22Rv1 (cell line): ENCODE measurements around the gene GMPPA.

ENCODE experiments used
- H3K27ac ChIP-seq: fragments of 450-650 bp; 2 replicates; pipeline ENCODE4 v1.5.1; 2017
- ZFX ChIP-seq: fragments of 450-650 bp; IDR thresholded peaks from 2 replicates; pipeline ENCODE4 v1.6.1; 2017; ENCODE audit warnings: antibody characterized with exemption, borderline replicate concordance
- TF ChIP-seq, protein P1 (sequence below): fragments of 450-650 bp; IDR thresholded peaks from 2 replicates; pipeline ENCODE4 v1.5.1; 2017; ENCODE audit warnings: mild to moderate bottlenecking

GMPPA gene

DNA sequence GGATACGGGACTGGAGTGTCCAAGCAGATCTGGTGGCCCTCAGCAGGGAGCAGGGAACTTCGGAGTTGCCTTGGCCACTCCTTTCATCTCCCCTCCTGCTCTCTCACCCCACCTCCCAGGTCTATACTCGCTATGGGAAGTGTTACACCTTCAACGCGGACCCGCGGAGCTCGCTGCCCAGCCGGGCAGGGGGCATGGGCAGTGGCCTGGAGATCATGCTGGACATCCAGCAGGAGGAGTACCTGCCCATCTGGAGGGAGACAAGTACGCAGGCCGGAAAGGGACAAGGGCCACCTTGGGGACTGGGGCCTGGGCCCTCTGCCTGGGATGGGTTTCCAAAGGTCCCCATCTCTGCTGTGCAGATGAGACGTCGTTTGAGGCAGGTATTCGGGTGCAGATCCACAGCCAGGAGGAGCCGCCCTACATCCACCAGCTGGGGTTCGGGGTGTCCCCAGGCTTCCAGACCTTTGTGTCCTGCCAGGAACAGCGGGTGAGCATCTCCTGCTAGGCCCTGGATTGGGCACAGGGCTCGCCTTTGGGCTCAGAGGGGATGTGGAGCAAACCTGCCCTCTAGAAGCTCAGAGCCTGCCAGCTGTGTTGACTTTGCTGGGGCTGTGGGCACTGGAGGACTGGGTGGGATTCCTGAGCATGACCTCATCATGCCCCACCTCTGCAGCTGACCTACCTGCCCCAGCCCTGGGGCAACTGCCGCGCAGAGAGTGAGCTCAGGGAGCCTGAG lies 33.1 kb downstream of the GMPPA start:
- no peak overlapping the region for H3K27ac ChIP-seq
- no peak for TF ChIP-seq ZFX
- TF ChIP-seq, protein P1, sequence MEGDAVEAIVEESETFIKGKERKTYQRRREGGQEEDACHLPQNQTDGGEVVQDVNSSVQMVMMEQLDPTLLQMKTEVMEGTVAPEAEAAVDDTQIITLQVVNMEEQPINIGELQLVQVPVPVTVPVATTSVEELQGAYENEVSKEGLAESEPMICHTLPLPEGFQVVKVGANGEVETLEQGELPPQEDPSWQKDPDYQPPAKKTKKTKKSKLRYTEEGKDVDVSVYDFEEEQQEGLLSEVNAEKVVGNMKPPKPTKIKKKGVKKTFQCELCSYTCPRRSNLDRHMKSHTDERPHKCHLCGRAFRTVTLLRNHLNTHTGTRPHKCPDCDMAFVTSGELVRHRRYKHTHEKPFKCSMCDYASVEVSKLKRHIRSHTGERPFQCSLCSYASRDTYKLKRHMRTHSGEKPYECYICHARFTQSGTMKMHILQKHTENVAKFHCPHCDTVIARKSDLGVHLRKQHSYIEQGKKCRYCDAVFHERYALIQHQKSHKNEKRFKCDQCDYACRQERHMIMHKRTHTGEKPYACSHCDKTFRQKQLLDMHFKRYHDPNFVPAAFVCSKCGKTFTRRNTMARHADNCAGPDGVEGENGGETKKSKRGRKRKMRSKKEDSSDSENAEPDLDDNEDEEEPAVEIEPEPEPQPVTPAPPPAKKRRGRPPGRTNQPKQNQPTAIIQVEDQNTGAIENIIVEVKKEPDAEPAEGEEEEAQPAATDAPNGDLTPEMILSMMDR = no peak

DNA sequence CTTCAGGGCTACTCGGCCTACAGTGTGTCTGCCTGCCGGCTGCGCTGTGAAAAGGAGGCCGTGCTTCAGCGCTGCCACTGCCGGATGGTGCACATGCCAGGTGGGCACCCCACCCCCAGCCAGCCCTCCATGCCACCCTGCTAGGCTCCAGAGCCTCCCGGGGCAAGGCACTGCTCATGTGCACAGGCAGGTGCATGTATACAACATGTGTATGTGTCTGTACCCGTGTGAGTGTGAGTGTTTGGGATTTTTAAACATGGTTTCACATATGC lies 33.6 kb downstream of the GMPPA start:
- no peak for TF ChIP-seq ZFX
- TF ChIP-seq, protein P1 = no peak
- H3K27ac ChIP-seq = no peak overlapping the region

DNA sequence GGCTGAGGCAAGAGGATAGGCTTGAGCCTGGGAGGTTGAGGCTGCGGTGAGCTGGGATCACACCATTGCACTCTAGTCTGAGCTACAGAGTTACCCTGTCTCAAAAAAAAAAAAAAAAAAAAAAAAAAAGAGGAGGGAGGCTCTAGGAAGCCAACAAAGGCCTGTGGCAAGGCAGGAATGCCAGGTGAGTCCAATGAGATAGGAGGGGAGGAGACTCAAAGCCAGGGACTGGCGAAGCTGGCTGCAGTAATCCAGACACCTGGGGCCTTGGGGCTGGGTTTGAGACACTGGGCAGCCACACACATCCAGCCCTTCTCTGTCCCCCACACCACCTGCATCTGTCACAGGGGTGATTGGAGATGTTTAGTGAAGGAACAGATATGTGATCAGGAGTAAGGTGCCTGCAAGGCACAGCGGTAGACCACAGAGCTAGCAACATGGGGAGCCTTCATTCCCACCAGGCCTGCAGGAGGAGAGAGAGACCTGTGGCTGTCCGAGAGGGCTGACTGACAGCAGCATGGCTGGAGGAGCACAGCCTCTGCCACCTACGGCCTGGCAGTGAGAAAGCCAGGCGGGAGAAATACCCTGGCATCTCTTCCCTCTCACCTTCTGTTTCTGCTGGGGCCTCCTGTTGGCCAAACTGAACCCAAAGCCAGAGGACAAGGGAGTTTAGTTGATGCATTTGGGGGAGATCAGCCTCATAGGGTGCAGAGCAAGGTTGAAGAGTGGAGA lies 35.4 kb downstream of the GMPPA start:
- TF ChIP-seq, protein P1 = no peak
- no peak for TF ChIP-seq ZFX
- H3K27ac ChIP-seq = no peak overlapping the region

DNA sequence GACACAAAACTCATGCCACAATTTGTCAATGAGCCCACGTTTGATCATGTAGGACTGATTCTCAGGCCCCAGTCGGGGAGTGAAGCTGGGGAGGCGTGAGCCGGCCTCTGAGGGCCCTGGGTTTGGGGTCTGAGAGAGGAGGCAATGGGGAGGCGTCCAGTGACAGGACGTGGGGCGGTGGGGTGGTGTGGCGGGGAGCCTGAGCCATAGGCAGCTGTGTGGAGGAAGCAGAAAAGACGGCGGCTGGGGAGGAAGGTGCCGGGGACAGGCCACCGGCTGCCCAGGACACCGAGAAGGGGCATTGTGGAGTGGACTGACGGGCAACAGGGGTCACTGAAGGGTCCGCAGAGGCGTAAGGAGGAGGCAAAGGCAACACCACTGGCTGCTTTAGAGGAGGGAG lies 37.7 kb downstream of the GMPPA start:
- H3K27ac ChIP-seq = no peak overlapping the region

DNA sequence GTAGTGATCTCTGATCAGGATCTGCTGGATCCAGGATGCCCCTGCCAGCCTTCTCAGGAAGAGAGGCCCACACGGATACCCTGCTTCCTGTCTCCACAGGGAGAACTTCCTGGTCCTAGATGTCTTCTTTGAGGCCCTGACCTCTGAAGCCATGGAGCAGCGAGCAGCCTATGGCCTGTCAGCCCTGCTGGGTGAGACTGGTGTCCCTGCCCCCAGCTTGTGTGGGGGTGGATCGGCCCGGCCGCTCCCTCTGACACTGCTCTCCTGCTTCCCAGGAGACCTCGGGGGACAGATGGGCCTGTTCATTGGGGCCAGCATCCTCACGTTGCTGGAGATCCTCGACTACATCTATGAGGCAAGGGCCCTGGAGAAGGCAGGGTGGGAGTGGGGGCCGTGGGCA lies 38.3 kb downstream of the GMPPA start:
- TF ChIP-seq, protein P1 = no peak
- H3K27ac ChIP-seq = no peak overlapping the region

More for the DNA sequence above, 37.7 kb downstream of the GMPPA start:
- TF ChIP-seq, protein P1 = no peak
- TF ChIP-seq ZFX = no peak

DNA sequence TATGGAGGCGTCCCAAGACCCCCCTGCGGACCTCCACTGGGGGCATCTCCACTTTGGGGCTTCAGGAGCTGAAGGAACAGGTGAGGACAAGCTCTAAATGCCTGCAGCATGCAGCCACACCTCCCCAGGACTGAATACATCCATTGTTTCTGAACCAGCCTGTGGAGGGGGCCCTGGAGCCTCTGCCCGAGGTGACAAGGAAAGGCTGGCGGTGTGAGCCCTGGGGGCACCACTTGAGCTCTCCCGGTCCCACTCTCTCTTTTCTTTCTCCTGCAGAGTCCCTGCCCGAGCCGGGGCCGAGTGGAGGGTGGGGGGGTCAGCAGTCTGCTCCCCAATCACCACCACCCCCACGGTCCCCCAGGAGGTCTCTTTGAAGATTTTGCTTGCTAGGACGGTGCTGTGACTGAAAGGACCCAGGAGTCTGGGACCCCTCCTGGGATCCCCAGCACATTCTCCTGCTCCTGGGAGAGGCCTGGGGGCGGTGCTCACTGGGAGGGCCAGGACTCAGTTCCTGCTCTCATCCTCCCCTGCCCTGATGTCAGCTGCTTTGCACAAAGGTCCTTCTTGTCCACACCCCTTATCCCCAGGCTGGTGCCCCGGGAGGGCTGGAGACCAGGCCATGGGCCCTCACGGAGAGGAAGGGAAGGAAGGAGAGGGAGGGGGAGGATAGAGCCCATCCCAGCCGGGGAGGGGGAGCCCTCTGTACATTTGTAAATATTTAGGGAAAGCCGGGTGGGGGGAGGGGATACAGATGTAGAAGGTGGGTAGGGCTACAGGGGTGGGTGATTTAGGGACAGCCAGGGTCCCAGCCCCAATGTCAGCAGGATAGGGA lies 39.2 kb downstream of the GMPPA start:
- TF ChIP-seq, protein P1 = 0 out of 2 replicates have a peak, but pooled peaks have one; percentile 14
- TF ChIP-seq ZFX = no peak
- no peak overlapping the region for H3K27ac ChIP-seq
